GM12873 (cell line): ENCODE results near the gene CEP55.

Source experiments
- CTCF ChIP-seq: IDR thresholded peaks from 2 replicates; pipeline ENCODE4 v1.5.1; 2012; ENCODE audit warnings: low read depth, mild to moderate bottlenecking, moderate library complexity, low read length, control low read depth; ENCODE audit not compliant: insufficient read depth; ENCODE audit errors: missing control alignments

CEP55 gene

GRCh38 chr10:93462881-93463280 lies 33.5 kb upstream of the CEP55 start:
- TF ChIP-seq CTCF = no peak

- TF ChIP-seq CTCF = no peak
Measured at GRCh38 chr10:93463723-93464476, 32.5 kb upstream of the CEP55 start.

- no peak for TF ChIP-seq CTCF
Measured at GRCh38 chr10:93464776-93465388, 31.5 kb upstream of the CEP55 start.

GRCh38 chr10:93465806-93466675 lies 30.4 kb upstream of the CEP55 start:
- no peak for TF ChIP-seq CTCF

- no peak for TF ChIP-seq CTCF
Measured at GRCh38 chr10:93468461-93469213, 27.8 kb upstream of the CEP55 start.

GRCh38 chr10:93469454-93469853 lies 27.0 kb upstream of the CEP55 start:
- TF ChIP-seq CTCF = no peak
